Measurements from ENCODE around the gene TTC8.

The TTC8 gene

GRCh38 chr14:88870777-88871176 lies 46.3 kb downstream of the TTC8 start:
- DNase-seq = no peak

GRCh38 chr14:88871429-88871828 lies 47.0 kb downstream of the TTC8 start:
- DNase-seq = no peak

GRCh38 chr14:88872976-88873375 lies 48.5 kb downstream of the TTC8 start:
- DNase-seq = no peak

- no peak for DNase-seq
Measured at GRCh38 chr14:88877192-88877591, 52.7 kb downstream of the TTC8 start.

- DNase-seq = no peak
Measured at GRCh38 chr14:88879022-88879421, 54.6 kb downstream of the TTC8 start.

GRCh38 chr14:88882236-88882635 lies 57.8 kb downstream of the TTC8 start:
- no peak for DNase-seq

GRCh38 chr14:88895116-88895515 lies 70.7 kb downstream of the TTC8 start:
- DNase-seq = no peak

GRCh38 chr14:88901189-88901588 lies 76.7 kb downstream of the TTC8 start:
- no peak for DNase-seq

- no peak for DNase-seq
Measured at GRCh38 chr14:88901991-88902390, 77.5 kb downstream of the TTC8 start.

- no peak for DNase-seq
Measured at GRCh38 chr14:88902850-88903249, 78.4 kb downstream of the TTC8 start.

GRCh38 chr14:88904206-88904647 lies 79.8 kb downstream of the TTC8 start:
- no peak for DNase-seq

- no peak for DNase-seq
Measured at GRCh38 chr14:88904864-88905263, 80.4 kb downstream of the TTC8 start.

GRCh38 chr14:88908216-88908615 lies 83.8 kb downstream of the TTC8 start:
- no peak for DNase-seq

GRCh38 chr14:88910386-88910785 lies 85.9 kb downstream of the TTC8 start:
- no peak for DNase-seq

- no peak for DNase-seq
Measured at GRCh38 chr14:88911809-88912208, 87.4 kb downstream of the TTC8 start.

GRCh38 chr14:88914956-88915355 lies 90.5 kb downstream of the TTC8 start:
- DNase-seq = no peak

GRCh38 chr14:88919502-88919901 lies 95.1 kb downstream of the TTC8 start:
- no peak for DNase-seq

All from effector CD4-positive, alpha-beta T cell (primary cell).